Psoas muscle (tissue), 8 donors: ENCODE results near the gene CHD6. TPM values are rescaled to one million over a fixed set of nuclear protein-coding genes. Genes with fewer than 3 reads are reported as not detected.
A peak's percentile ranks its signal among the peaks of the same experiment; 100 is the strongest.

Source experiments
- ATAC-seq, 4 donors: fragments of 200-7000 bp; cut with Tn5 transposase; one replicate each; pipeline ENCODE4 v1.9.1; 2020; ENCODE audit warnings: moderate library complexity in 3 of 4, mild to moderate bottlenecking in 2 of 4
- DNase-seq, 2 donors: peaks; one replicate each; pipeline ENCODE4 v3.0.0-alpha.2; 2020
- H3K27ac ChIP-seq: fragments of 200-600 bp; one replicate; pipeline ENCODE4 v1.8.0; 2022
- H3K27me3 ChIP-seq, 3 donors: fragments of 200-600 bp in 1 of 3; one replicate each; pipeline versions ENCODE4 v1.6.1 to v1.8.0; 2013 to 2022; ENCODE audit warnings: low read length in 2 of 3, mild to moderate bottlenecking in 2 of 3, moderate library complexity in 1 of 3; ENCODE audit not compliant: insufficient read depth in 3 of 3
- H3K36me3 ChIP-seq, 2 donors: fragments of 200-600 bp in 1 of 2; one replicate each; pipeline versions ENCODE4 v1.6.1 to v1.8.0; 2013 to 2022; ENCODE audit warnings: low read depth in 1 of 2, mild to moderate bottlenecking in 1 of 2, moderate library complexity in 1 of 2; ENCODE audit not compliant: insufficient read depth in 1 of 2
- H3K4me1 ChIP-seq: fragments of 200-600 bp; one replicate; pipeline ENCODE4 v1.8.0; 2022
- H3K4me3 ChIP-seq: fragments of 200-600 bp; one replicate; pipeline ENCODE4 v1.8.0; 2022; ENCODE audit warnings: mild to moderate bottlenecking
- H3K9me3 ChIP-seq: fragments of 200-600 bp; one replicate; pipeline ENCODE4 v1.8.0; 2022
- CTCF ChIP-seq: fragments of 200-600 bp; IDR thresholded peaks from one replicate; pipeline ENCODE4 v1.8.0; 2022; ENCODE audit warnings: antibody characterized with exemption
- WGBS, 3 donors: extraction: QIAGEN DNeasy Blood & Tissue Kit; methylation state at CpG; one replicate each; pipeline versions ENCODE4 v1.1.6 to v1.1.7; 2013; 5-methylcytosine and 5-hydroxymethylcytosine counted together
- intact Hi-C, 2 donors: fragments of 100-400 bp; cut with DNase I; formaldehyde crosslinking; loops; one replicate each; pipeline versions ENCODE4 v1.11.0 to v1.14.2; 2022
- polyA plus RNA-seq, 3 donors: library from polyadenylated mRNA; stranded (reverse); fragments of 200-250 nt; gene quantifications; one replicate each; pipeline ENCODE4 v1.2.3, GENCODE V29; 2013
- total RNA-seq, 4 donors: library from RNA; stranded (reverse); fragmentation: NEBNext Ultra II Directional in 2 of 4; extraction: Animal tissue kit (Norgen Biotek cat#: 25700) in 2 of 4; gene quantifications; one replicate each; pipeline versions ENCODE4 v1.2.1 to v1.2.4, GENCODE V29; 2021 to 2023
- donor health status: healthy with polysubstance abuse.
- donor health status: DM: no; HTN: no; CAD: no; lungs with moderate emphysema.
- donor health status: Bipolar disorder and iron deficiency.
- donor health status: healthy.
- donor health status: DM: yes; HTN: yes; CAD: no.
- donor health status: DM: no; HTN: no; CAD: no.
- donor health status: DM: no; HTN: no; CAD: no.
- donor health status: DM: yes; HTN: yes; CAD: no.

CHD6 gene
- total and polyA plus RNA-seq, 7 donors: 1.7 to 30.4 (median 17.2) TPM

GRCh38 chr20:41394081-41394480 is 224.1 kb downstream of the CHD6 start:
- WGBS, 3 donors: 92 to 94% (median 93%) methylated on average over 2 of the region's 2 CpGs
- no peak for TF ChIP-seq CTCF
- Histone ChIP-seq H3K4me3 (no peak overlapping the region), H3K27me3 (no peaks in the 10 kb centered on the region), H3K9me3 (no peaks in the 10 kb centered on the region), H3K36me3 (no peaks in the 10 kb centered on the region), H3K27ac (no peak overlapping the region), H3K4me1 (peaks cover 6% of the 10 kb centered on the region)
- ATAC-seq: no peak
- intact Hi-C loops: no loop called here
- no peak for DNase-seq

- intact Hi-C loops: no loop called here
- DNase-seq (no peak), ATAC-seq (no peak)
- TF ChIP-seq CTCF: no peak
- H3K9me3 ChIP-seq: no peaks in the 10 kb centered on the region
- H3K27me3 ChIP-seq: no peaks in the 10 kb centered on the region
- 59 to 81% (median 66%) methylated on average over 3 of the region's 3 CpGs for WGBS, 3 donors
- H3K27ac ChIP-seq: no peak overlapping the region
- no peak overlapping the region for H3K4me3 ChIP-seq
- no peaks in the 10 kb centered on the region for H3K36me3 ChIP-seq
- peaks cover 6% of the 10 kb centered on the region for H3K4me1 ChIP-seq
These were observed 224.5 kb downstream of the CHD6 start for GRCh38 chr20:41393705-41394066.

GRCh38 chr20:41392871-41393704 is 225.1 kb downstream of the CHD6 start:
- Histone ChIP-seq H3K4me1 (peaks cover 6% of the 10 kb centered on the region), H3K27me3 (no peaks in the 10 kb centered on the region), H3K4me3 (no peak overlapping the region), H3K27ac (no peak overlapping the region), H3K9me3 (no peaks in the 10 kb centered on the region), H3K36me3 (no peaks in the 10 kb centered on the region)
- DNase-seq: peak; percentile 42 to 77
- WGBS, 3 donors: 48 to 55% (median 53%) methylated on average over 12 of the region's 12 CpGs
- intact Hi-C loops: no loop called here
- TF ChIP-seq CTCF: no peak
- ATAC-seq: peak; percentile 47 to 69 (median 57)

GRCh38 chr20:41392295-41392694 is 225.9 kb downstream of the CHD6 start:
- DNase-seq: no peak
- WGBS, 3 donors: 85 to 100% (median 88%) methylated on average over 1 of the region's 1 CpG
- intact Hi-C loops: no loop called here
- H3K27ac ChIP-seq: no peak overlapping the region
- H3K27me3 ChIP-seq: no peaks in the 10 kb centered on the region
- peaks cover 6% of the 10 kb centered on the region for H3K4me1 ChIP-seq
- no peaks in the 10 kb centered on the region for H3K9me3 ChIP-seq
- no peaks in the 10 kb centered on the region for H3K36me3 ChIP-seq
- no peak for ATAC-seq
- no peak overlapping the region for H3K4me3 ChIP-seq
- TF ChIP-seq CTCF: no peak

- TF ChIP-seq CTCF: no peak
- DNase-seq (no peak), ATAC-seq (no peak)
- H3K36me3 ChIP-seq: no peaks in the 10 kb centered on the region
- no peaks in the 10 kb centered on the region for H3K9me3 ChIP-seq
- no peak overlapping the region for H3K4me3 ChIP-seq
- no peaks in the 10 kb centered on the region for H3K27me3 ChIP-seq
- no peak overlapping the region for H3K27ac ChIP-seq
- H3K4me1 ChIP-seq: peaks cover 6% of the 10 kb centered on the region
- 91 to 96% (median 92%) methylated on average over 10 of the region's 10 CpGs for WGBS, 3 donors
- intact Hi-C loops: no loop called here
These were observed 226.6 kb downstream of the CHD6 start for GRCh38 chr20:41391587-41392001.
